Stimulated activated CD4-positive, alpha-beta T cell treated with anti-CD3 and anti-CD28 coated beads, Interleukin-15, amount 100 ng/mL, for 24 hours (primary cell): Measurements from ENCODE around the gene RORC.
A peak's percentile ranks its signal among the peaks of the same experiment; 100 is the strongest.

Source experiments
- DNase-seq: peaks from one replicate; pipeline ENCODE4 v3.0.0-alpha.2; 2020

Gene RORC

DNA sequence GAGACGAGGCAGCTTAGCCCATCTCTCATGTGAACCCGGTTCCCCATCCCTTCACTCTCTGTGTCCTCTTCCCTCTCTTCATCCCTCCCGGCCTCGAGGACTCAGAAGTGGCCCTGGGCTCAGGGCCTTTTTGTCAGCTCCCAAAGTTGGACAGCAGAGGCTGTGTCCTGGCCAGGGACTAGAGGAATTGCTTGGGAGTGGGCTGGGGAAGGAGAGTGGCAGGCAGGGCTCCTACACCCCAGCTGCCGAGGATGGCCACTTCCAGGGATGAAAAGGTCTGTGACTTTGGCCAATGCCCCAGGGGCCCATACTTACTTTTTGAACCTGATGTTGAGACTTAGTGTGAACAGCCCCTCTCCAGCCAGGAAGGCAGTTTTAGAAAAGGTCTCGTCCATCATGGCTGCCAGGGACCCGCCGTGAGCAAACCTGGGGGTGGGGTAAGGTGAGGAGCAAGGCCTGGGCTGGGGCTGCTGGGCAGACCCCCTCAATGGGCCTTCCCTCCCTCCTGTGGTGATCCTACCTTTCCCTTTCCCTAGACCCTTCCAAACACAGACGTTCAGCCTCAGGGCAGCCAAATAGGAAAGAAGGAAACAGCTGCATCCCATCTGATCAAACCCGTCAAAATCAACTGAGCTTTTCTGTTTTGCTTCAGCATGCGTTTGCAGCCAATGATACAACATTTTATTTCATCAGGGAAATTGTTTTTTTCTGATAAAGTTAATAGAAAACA lies 16.4 kb upstream of the RORC start:
- DNase-seq: no peak

DNA sequence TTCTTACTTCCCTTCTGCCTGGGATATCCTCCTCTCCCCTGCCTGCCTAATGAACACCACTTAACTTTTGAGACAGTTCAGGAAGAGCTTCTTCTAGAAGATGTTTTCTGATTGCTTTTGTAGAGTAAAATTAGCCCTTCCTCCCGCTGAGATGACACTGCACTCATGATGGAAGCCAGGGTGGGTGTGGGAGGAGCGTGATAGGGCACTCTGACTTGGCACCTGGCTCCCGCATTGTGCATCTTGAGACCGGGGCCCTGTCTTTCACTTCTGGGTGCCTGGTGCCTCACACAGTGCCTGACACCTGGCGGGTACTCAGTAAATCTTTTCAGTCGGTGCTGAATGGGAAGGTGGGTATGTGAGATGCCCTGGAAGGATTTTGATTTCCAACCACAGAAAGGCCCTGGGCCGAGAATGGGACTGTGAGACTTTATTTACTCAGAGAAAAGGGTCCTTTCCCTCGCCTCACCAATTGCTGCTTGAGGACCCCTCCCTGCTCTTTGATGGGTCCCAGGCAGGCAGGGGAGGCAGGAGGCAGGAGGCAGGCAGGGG lies 15.2 kb upstream of the RORC start:
- no peak for DNase-seq

DNA sequence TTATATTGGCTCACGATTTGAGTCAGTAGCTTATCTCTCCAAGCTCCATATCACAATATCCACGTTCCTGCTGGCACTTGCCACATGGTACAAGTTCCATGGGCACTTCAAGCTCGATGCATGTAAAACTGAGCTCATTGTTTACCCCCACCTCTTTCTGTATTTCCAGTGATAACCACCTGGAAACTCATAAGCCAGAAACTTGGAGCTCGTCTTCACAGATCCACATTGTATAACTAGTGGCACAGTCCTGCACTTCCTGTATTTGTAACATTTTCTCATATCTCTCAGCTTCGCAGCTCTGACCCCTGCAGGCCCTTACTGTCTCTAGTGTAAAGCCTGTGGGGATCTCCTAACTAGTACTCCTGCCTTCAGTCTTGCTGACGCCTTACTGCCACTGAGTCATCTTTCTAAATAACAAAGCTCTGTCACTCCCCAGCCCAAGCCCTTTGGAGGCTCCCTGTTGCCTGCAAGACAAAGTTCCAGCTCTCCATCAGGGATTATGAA lies 14.5 kb upstream of the RORC start:
- no peak for DNase-seq

DNA sequence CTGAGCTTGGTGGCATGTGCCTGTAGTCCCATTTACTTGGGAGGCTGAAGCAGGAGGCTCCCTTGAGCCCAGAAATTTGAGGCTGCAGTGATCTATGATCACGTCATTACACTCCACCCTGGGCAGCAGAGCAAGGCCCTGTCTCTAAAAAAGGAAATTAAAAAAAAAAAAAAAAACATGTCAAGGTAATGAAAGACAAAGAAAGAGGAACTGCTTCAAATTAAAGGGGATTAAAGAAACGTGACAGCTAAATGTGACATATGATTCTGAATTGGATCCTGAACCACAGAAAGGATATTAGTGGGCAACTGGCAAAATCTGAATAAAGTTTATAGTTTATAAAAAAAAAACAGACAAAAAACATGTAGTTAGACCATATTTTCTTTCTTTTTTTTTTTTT lies 11.8 kb upstream of the RORC start:
- DNase-seq: no peak

DNA sequence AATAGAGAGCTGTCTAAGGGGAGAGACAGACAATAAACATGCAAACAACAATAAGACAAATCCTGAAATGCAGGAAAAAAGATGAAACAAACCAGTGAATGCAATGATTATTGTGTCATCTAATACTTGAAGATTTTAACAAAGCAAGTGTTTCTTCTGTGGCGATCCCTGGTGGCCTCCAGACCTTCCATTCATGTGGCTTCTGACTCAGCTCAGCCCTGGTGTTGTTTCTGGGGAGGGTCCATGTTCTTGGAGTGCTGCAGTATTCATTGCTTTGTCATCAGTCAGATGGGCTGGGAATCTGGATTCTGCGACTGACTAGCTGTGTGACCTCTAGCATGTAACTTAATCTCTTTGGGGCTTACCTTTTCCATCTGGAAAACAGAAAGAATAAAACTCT lies 9.5 kb upstream of the RORC start:
- no peak for DNase-seq

DNA sequence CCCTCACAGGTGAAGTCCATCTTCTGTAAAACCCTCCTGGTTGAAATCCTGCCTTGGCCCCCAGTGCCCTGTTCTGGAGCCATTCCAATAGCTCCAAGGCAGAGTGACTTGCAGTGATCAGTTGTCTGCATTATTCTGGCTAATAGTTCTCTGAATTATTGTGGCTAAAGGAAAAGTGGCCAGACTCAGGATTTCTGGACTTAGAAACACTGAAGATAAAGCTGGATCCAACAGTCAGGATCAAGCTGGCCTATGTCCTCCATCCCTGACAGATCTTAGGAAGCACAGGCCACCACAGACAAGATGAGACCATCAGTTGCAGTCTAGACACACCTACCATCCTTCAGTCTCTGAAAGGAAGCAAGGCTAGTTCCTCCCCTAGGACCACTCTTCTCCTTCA lies 8.8 kb upstream of the RORC start:
- DNase-seq: no peak

DNA sequence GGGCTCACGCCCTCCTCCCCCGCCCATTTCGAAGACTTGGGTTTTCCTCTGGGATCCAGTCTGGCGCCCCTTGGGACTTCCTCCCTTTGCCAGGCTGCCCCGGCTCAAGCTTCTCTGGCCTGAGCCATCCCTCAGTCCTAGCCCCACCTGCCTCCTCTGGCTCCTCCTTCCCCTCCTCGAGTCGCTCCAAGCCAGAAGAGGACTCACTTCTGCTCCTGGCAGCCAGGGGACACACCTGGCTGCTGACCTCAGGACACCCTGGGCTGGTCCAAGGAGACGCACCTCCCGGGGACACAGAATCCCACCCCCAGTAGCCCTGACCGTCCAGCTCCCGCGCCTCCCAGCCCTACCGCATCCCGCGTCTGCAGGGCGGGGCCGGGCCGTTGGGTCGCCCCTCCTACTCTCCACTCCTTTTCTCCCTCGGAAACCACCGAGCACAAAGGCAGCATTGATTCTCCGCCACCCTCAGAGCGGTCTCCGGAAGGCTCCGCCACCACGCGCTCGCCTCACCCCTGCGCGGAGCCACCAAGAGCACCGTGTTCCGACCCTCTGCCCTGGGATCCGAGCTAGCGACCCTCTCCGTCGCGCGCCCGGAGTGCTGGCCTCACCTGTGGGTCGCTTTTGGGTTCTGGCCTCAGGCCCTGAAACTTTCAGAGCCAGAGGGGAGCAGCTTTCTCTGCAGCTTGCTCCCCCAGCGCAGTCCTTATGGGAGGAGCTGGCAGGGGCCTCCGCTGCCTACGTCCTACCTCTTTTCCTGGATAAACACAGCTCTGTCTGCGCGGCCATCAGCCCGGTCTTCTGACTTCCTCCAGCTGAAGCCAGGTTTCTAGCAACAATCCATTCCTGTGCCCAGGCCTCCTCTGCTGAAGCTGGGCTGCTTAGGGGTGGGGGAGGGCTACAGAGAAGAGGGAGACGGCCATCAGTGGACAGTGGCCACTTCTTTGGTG lies 8.1 kb upstream of the RORC start, which contains the start of gene C2CD4D:
TSS of gene C2CD4D (minus strand) at position 364 of the 947 bp plus-strand sequence. CDS start 831 bp downstream, outside the sequence.
- DNase-seq: peak; percentile 80

DNA sequence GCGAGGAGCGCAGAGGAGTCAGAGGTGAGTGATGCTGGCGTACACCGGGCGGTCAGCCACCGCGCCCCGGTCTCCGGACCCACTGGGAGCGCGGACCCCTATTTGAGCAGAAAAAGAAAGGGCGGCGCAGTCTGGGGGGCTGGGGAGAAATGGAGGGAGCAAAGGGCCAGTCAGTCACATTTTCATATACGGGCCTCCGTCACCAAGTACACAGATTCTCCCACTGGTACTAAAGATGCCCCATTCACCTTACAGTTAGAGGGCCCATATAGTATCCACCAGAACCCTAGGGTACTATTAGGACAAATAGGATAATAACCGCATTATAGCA lies 7.4 kb upstream of the RORC start:
- DNase-seq: no peak

DNA sequence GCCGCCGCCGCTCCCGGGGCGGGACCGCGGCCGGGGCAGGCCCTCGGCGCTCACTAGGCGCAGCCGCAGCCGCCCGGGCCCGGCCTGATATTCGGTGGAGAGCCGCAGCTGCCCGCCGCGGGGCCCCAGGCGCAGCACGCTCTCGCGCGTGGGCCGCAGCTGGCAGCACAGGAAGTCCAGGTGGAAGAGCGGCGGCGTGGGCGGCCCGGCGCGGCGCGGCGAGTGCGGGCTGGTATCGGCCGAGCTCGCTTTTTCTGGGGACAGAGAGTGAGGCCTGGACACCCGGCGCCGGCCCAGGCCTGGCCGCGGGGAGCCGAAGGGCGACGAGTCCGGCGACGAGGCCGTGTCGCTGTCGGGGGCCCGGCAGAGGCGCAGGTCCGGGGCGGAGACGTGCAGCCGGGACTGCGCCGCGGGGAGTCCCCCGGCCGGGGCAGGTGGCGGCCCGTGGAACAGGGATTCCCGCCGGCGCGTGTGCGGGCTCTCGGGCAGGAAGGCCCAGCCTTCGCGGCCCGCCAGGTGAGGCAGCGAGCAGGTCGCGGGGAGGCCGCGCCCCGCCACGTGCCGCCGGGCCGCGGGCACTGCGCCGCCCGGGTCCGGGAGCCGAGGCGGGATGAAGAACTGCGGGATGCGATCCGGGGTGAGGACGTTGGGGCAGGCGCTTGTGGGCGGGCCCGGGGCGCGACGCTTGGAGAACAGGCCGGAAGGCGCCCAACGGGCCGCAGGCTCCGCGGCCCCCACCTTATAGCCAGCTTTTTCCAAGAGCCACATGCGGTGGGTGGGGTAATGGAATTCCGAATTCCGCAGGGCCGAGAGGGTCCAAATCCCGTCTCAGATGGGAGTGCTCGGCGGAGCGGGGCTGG lies 6.8 kb upstream of the RORC start:
- DNase-seq: peak; percentile 68

DNA sequence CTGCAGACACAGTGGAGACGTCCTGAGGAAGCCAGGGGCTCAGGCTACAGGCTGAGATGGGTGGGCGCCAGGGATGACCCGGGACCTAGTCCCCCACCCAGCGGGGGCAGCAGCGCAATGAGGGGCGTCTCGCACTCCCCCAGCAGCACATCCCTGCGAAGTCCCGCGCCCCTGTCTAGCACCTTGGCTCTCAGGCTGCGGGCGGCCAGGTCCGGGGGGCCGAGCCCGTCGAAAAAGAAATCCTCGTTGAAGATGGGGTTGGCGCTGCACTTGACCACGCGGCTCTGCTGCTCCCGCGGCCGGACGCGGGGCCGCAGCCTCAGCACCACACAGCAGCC lies 6.3 kb upstream of the RORC start:
- peak; percentile 23 for DNase-seq

DNA sequence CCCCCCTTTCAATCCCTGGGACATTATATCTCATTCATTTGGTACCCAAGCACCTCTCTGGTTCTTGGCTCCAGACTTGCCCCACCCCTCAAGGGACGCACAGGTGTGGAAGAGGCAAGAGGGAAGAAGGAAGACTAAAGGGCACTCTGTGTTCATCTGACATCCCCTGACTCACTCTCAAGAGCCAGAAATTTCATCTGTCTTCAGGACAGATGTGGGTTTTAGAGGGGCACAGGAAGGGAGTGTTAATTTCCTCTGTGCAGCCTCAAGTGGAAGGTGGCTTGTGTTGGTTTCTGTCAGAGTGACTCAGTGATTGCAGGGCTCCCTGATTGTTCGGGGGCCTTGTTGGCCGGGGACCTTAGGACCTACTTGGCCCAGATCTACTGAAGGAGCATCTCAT lies 5.6 kb upstream of the RORC start:
- peak; percentile 46 for DNase-seq

DNA sequence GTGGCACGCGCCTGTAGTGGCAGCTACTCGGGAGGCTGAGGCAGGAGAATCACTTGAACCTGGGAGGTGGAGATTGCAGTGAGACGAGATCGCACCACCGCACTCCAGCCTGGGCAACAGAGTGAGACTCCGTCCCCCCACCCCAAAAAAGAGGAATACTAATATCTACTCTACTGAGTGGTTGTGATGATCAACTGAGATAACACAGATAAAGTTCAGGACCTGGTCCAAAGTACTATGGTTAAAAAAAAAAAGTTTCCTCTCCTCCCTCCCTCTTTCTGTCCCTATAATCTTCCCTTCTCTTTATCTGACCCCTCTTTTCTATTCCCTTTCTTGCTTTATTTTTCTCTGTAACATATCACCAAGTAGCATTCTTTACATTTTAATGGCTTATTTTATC lies 4.0 kb upstream of the RORC start:
- no peak for DNase-seq

DNA sequence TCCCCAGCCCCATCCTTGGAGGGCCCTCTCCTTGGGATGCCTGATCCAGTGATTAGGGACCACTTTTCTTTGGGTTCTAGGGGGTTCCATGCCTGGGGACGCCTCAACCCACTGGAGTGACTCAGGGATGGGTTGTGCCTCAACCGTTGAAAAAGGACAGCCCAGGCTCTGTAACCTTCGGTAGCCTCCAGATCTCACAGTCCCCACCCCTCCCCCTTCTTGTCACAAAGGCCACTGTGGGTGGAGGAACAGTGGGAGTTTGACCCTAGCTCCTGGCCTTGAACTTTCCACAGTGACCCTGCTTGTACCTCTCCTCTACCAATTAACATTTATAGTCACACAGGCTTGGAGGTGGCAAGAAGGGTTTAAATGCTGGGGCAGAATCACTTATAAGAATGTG lies 2.6 kb upstream of the RORC start:
- DNase-seq: no peak

DNA sequence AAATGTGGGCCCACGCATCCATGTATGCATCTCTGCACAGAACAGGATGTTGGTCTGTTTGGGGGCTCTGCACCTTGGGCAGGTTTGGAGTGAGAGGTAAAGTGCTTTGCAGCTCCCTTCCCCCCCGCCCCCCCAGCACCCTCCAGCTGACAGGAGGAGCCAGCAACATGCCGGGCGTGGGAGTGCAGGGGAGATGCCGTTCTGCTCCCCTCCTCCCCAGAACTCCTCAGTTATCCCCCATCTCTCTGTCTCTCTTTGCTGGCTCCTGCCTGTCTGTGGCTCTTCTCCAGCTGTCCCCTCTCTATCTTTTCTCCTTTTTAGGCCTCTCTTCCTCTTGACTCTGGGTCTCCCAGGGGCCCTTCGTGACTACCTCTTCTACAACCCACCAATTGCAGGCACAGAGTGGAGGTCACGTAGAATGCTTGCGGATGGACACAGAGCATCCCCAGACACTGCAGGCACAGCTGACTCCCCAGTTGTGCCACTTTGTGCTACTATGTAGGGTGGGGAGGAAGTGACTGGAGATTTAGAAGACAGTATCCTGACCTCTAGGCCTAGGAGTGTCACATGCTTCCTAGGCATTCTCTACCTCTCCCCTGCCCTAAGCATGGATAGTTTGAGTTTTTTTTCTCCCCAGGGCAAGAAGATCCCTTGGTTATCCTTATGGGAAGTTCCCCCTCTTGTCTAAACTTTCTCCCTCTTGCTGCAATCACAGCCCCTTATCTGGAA lies 1.7 kb upstream of the RORC start:
- DNase-seq: no peak

DNA sequence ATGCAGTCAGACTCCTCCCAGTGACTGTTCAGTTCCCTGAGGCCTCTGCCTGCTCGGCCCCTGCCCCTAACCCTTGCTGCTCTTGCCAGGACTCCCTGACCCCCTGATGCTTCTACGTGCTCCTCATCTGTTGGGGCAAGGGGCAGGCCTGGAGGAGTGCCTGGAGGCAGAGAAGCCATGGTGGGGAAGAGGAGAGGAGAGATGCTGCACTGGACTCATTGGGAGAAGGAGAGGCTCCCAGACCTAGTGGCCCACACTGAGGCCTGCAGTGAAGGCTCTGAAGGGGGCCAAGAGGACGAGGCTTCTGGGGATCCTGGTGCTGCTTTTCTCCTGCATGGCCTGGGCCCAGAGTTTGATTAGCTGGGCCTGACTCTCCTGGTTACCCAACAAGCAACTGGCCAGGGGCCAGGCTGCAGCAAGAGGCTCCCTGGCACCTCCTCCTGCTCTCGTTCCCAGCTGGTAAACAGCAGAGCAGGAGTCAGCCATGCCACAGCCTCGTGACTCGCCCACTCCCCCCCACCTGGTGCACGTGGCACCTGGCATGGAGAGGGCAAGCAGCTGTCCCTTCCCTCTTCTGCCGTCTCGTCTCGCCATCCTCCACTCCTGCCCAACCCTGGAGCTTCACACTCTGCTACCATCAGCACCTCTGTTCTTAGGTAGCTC lies 847 bp upstream of the RORC start:
- no peak for DNase-seq

DNA sequence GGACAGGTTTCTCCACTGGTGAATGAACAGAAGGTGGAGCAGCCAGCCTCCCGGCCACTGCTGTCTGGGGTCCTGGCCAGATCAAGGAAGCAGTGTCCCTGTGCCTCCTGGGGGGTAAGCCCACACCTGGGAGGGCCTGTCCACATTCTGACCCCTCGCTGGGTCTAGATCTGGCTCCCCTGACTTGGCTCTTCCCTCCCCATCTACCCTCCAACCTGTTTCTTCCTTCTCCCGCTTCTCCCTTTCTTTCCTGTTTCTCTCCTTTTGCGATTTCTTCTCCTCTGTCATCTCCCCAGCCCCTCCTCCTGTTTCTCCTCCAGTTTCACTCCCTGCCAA lies 378 bp downstream of the RORC start:
- no peak for DNase-seq

DNA sequence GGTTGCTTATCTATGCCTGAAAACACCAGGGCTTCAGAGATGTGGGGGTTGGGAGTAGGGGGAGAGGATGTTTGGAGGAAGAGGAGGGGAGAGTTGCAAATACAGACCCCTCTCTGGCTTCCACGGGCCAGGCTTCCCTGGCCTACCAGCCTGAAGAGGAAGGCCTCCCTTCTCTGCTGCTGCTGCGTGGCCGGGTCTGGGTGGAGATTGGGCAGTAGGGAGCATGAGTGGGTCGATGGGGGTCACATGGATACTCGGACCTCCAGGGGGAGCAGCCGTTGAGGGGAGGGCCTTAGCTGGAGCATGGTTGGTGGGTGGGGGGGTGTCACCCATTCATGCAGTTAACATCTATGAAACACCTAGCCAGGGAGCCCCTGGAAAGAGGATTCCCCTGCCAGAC lies 1.5 kb downstream of the RORC start:
- no peak for DNase-seq

DNA sequence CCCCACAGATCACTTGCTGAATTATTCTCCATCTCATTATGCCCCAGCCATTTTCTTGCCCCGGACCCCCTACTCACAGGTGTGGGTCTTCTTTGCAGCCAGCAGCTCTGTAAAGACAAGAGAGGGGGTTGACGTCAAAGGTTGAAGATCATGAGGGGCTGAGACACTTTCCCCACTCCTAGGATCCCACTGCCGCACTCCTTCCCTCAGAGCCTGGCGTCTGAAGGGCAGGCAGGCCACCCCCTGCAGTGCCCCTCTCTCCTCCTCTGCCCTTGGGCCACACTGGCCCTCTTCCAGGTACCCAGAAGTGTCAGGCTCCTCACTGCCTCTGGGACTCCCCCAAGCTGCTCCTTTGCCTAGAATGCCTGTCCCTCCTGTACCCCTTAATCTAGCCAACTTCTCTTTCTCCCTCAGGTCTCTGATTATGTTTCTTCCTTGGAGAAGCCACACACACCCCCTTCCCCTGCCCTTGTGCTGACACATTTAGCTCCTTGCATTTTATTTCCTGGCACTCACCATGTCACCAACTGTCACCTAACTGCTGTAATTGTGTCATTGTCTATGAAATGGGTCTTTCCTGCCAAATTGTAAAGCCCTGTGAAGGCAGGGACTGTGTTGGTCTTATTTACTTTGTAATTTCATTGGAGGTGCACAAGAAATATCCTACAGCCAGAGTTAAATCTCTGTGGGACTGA lies 2.1 kb downstream of the RORC start:
- no peak for DNase-seq

DNA sequence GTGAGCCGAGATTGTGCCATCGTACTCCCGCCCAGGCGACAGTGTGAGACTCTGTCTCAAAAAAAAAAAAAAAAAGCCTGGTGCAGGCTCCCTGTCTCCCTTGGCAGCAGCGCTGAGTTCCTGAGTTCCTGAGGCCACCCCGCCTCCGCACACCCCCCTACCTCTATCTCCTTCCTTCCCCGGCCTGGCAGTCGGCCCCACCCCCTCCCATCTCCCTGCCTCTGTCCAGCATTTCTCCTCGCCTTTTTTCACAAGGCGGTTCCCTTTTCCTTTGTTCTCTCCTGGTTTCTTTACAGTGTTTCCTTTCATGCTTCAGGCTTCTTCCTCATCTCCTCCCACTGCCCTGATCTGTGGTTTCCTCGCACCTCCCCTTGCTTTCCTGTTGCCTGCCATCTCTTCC lies 2.7 kb downstream of the RORC start:
- DNase-seq: no peak

DNA sequence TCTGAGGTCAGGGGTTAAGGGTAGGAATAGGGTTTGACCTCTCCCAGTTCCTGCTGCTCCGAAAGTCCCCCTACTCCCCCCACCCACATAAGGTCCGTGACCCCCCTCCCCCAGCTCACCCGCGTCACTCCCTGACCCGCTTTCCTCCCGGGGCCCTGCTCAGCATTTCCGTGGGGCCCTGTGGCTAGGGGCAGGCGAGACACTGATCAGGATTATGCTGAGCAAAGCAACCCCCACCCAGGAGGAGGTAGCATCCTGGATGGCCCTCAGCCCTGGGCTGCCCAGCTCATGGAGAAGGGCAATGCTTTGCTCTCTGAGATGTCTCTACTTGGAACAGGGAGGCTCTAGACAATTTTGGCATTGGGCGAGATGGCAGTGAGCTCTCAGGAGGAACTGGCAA lies 3.7 kb downstream of the RORC start:
- DNase-seq: peak; percentile 31
